Measurements from ENCODE around the gene CFAP46.
"Not testable (repeated sequence)": the region's sequence is repeated elsewhere in the genome, so short reads cannot be mapped to it uniquely, and the experiment has no call there.

CFAP46 gene

DNA sequence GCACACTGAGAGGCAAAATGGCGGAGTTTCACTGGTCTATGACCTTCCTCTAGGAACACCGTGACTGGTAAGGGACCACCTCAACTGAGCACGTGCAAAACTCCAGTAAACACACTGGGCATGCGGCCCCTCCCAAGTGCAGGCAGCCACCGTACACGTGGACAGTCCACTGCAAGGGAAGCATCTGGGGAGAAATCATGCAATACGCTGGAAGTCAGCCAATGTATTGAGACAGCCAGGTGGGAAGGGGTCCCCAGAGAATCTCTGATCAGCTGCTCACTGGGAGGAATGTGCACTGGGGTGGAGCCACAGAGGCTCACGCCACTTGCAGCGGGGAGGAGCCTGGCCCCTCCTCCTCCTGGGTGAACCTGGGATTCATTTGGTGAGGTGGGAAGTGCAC, 49.3 kb downstream of the CFAP46 start:
- Histone ChIP-seq H3K9ac (ENCODE audit: low read length) (no peak overlapping the region), H3K4me3 (ENCODE audit: low read depth in 1 of 2, low read length in 2 of 2) (no peak overlapping the region), H3K4me1 (ENCODE audit: insufficient read depth, low read length) (peaks cover 22% of the 10 kb centered on the region), H3K9me3 (ENCODE audit: low read length) (no peaks in the 10 kb centered on the region), H3K27me3 (ENCODE audit: control insufficient read depth in 1 of 2, insufficient read depth in 2 of 2, low read length in 2 of 2) (no peaks in the 10 kb centered on the region), H3K27ac (ENCODE audit: low read depth, low read length) (no peak overlapping the region), H3K36me3 (ENCODE audit: insufficient read depth, low read length) (no peaks in the 10 kb centered on the region)

DNA sequence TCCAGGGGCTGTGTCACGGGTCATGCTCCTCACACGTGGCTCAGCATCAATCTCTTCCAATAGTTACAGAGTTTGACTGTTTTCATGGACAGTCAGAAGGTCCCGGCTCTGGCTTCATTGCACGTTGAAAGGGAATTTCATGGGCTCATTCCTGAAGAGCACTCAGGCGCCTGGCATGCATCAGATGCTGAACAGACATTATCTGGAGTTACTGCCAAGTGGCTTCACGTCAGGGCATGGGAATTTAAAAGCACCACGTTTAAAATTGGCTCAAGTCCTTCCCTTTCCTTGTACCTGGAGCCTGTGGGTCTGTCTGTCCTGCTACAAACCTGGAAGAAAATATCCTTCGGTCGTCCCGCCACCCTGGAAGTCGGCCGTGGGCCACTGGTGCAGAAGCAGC, 50.4 kb downstream of the CFAP46 start:
- no peaks in the 10 kb centered on the region for H3K9me3 ChIP-seq (ENCODE audit: low read length)
- H3K27me3 ChIP-seq (ENCODE audit: control insufficient read depth in 1 of 2, insufficient read depth in 2 of 2, low read length in 2 of 2), result no peaks in the 10 kb centered on the region
- H3K9ac ChIP-seq (ENCODE audit: low read length), result no peak overlapping the region
- no peak overlapping the region for H3K4me3 ChIP-seq (ENCODE audit: low read depth in 1 of 2, low read length in 2 of 2)
- no peaks in the 10 kb centered on the region for H3K36me3 ChIP-seq (ENCODE audit: insufficient read depth, low read length)
- peaks cover 22% of the 10 kb centered on the region for H3K4me1 ChIP-seq (ENCODE audit: insufficient read depth, low read length)
- no peak overlapping the region for H3K27ac ChIP-seq (ENCODE audit: low read depth, low read length)

DNA sequence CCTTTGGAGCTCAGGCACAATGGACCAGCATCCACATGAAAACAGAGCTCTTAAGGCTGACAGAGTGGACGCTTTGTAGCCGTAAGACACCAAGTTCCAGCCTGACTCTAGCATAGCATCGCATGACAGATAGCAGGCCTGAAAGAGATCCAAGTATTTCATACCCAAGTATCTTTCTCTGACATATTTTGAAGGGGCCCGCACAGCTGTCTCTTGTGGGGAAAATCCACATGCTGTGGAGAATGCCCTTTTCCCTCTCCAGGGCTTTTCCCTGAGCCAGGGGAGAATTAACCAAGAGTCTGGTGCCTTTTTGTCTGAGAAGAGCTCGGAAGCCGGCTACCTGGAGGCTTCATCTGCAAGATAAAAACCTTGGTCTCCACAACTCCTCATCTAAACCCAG, 51.0 kb downstream of the CFAP46 start:
- H3K27ac ChIP-seq (ENCODE audit: low read depth, low read length), result no peak overlapping the region
- no peak overlapping the region for H3K9ac ChIP-seq (ENCODE audit: low read length)
- no peaks in the 10 kb centered on the region for H3K9me3 ChIP-seq (ENCODE audit: low read length)

DNA sequence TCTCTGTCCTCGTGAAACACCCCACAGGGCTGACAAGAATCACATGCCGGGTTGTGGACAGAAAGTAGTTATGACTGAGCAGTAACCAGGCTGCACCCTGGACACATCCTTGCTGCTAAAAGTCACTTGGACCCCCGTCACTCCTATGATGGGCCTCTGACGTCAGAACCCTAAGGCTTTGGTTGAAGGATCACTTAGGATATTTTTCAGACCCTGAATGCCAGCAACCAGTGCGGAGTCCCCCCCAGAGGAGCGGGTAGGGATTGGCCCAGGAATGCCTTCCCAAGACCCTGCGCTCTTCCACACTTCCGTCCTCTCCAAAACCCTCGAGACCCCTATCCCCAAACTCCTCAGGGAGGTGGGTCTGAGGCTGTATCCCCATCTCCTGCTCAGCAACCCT, 52.1 kb downstream of the CFAP46 start:
- Histone ChIP-seq H3K9me3 (ENCODE audit: low read length) (no peaks in the 10 kb centered on the region), H3K4me3 (ENCODE audit: low read depth in 1 of 2, low read length in 2 of 2) (no peak overlapping the region), H3K27me3 (ENCODE audit: control insufficient read depth in 1 of 2, insufficient read depth in 2 of 2, low read length in 2 of 2) (no peaks in the 10 kb centered on the region), H3K9ac (ENCODE audit: low read length) (no peak overlapping the region), H3K4me1 (ENCODE audit: insufficient read depth, low read length) (peaks cover 22% of the 10 kb centered on the region), H3K27ac (ENCODE audit: low read depth, low read length) (no peak overlapping the region), H3K36me3 (ENCODE audit: insufficient read depth, low read length) (no peaks in the 10 kb centered on the region)

More for the DNA sequence above, 51.0 kb downstream of the CFAP46 start:
- no peak overlapping the region for H3K4me3 ChIP-seq (ENCODE audit: low read depth in 1 of 2, low read length in 2 of 2)
- H3K27me3 ChIP-seq (ENCODE audit: control insufficient read depth in 1 of 2, insufficient read depth in 2 of 2, low read length in 2 of 2), result no peaks in the 10 kb centered on the region
- H3K4me1 ChIP-seq (ENCODE audit: insufficient read depth, low read length), result peaks cover 22% of the 10 kb centered on the region
- H3K36me3 ChIP-seq (ENCODE audit: insufficient read depth, low read length), result no peaks in the 10 kb centered on the region

DNA sequence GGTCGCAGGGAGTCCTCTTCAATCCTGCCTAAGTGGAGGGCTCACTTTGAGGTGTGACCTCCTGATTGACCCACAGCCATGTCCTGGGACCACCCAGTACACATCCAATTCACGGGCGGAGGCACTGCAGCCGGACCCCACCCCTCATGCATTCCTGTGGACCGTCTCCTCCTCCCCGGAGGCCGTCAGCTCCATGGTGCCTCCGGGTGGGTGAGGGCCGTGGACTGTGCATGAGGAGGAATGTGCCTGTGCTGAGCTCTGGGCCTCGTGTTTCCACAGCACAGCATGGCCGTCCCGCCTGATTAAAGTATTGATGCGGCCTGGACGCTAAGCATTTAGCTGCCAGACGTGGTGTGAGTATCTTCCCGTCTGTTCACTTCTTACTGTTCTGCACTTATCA, 52.8 kb downstream of the CFAP46 start:
- no peaks in the 10 kb centered on the region for H3K27me3 ChIP-seq (ENCODE audit: control insufficient read depth in 1 of 2, insufficient read depth in 2 of 2, low read length in 2 of 2)
- H3K4me3 ChIP-seq (ENCODE audit: low read depth in 1 of 2, low read length in 2 of 2), result no peak overlapping the region
- H3K9me3 ChIP-seq (ENCODE audit: low read length), result no peaks in the 10 kb centered on the region
- H3K4me1 ChIP-seq (ENCODE audit: insufficient read depth, low read length), result peaks cover 22% of the 10 kb centered on the region
- no peak overlapping the region for H3K27ac ChIP-seq (ENCODE audit: low read depth, low read length)
- no peaks in the 10 kb centered on the region for H3K36me3 ChIP-seq (ENCODE audit: insufficient read depth, low read length)
- H3K9ac ChIP-seq (ENCODE audit: low read length), result no peak overlapping the region

DNA sequence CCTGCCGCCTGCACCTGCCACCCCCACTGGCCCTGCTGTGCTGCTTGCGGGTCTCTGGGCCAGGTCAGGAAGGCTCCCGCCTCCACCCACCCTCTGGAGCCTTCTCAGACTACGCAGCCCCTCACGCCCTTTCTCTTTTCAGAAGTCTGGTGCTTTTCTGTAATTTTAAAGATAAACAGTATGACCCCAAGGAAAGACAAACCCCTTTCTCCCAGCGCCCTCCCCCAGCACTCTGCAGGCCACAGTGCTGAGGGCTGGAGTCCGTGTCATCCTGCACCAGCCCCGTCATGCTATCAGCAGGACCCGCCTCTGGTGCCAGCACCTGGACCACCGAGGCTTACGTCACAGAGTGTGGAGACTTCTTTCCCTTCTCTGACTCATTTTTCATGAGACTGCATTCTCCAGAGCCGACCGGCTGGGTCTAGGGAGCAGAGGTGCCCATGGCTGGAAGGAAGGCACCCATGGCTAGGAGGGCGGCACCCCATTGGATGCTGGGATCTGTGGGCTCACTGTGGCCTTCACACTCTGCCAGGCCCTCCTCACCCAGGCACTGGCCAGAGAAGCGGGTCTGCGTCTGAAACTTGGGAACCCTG, 53.4 kb downstream of the CFAP46 start:
- Histone ChIP-seq H3K9me3 (ENCODE audit: low read length) (no peaks in the 10 kb centered on the region), H3K4me3 (ENCODE audit: low read depth in 1 of 2, low read length in 2 of 2) (no peak overlapping the region), H3K36me3 (ENCODE audit: insufficient read depth, low read length) (no peaks in the 10 kb centered on the region), H3K9ac (ENCODE audit: low read length) (no peak overlapping the region), H3K27me3 (ENCODE audit: control insufficient read depth in 1 of 2, insufficient read depth in 2 of 2, low read length in 2 of 2) (no peaks in the 10 kb centered on the region), H3K4me1 (ENCODE audit: insufficient read depth, low read length) (peaks cover 22% of the 10 kb centered on the region), H3K27ac (ENCODE audit: low read depth, low read length) (no peak overlapping the region)

DNA sequence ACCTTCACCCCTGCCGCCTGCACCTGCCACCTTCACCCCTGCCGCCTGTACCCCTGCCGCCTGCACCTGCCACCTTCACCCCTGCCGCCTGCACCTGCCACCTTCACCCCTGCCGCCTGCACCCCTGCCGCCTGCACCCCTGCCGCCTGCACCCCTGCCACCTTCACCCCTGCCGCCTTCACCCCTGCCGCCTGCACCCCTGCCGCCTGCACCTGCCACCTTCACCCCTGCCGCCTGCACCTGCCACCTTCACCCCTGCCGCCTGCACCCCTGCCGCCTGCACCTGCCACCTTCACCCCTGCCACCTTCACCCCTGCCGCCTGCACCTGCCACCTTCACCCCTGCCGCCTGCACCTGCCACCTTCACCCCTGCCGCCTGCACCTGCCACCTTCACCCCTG, 53.9 kb downstream of the CFAP46 start:
- not testable (repeated sequence) for H3K4me3 ChIP-seq (ENCODE audit: low read depth in 1 of 2, low read length in 2 of 2); H3K27me3 ChIP-seq (ENCODE audit: control insufficient read depth in 1 of 2, insufficient read depth in 2 of 2, low read length in 2 of 2); H3K9ac ChIP-seq (ENCODE audit: low read length); H3K27ac ChIP-seq (ENCODE audit: low read depth, low read length); H3K9me3 ChIP-seq (ENCODE audit: low read length); H3K36me3 ChIP-seq (ENCODE audit: insufficient read depth, low read length)
- peaks cover 22% of the 10 kb centered on the region for H3K4me1 ChIP-seq (ENCODE audit: insufficient read depth, low read length)

DNA sequence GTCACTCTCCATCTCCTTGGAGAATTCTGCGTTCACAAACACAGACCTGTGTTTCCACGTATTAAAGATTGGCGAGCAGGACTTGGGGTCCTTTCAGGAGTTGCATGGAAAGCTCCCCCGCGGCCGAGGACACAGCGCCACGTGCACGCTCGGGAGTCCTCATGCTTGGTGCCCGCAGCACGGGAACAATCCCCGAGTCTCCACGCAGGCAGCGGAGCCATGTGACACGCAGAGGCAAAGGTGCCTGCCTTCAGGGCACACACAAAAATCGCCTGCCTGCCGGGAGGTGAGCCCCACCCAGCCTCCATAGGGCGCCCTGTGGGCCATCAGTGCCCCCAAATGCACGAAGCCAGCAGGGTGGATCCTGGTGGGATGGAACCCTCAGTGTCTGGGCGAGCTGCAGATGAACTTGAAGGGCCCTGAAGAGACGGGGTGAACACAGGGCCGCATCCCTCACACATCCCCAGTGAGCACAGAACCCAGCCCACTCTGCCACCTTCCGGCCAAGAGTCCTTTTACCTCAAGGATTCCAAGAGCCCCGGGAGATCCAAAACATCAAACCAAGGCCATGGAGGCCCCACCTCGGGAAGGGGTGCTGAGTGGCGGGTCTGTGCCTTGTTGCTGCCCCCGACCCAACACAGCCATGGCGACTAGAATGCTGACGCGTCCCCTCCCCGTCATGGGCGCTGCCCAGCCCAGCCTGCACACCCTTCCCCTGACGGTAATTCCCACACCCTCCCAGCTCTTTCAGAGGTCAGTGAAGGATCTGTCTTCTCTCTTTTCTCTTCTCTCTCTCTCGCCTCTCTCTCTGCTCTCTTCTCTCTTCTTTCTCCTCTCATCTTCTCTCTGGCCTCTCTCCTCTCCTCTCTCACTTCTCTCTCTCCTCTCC, 55.9 kb downstream of the CFAP46 start:
- H3K36me3 ChIP-seq (ENCODE audit: insufficient read depth, low read length), result no peaks in the 10 kb centered on the region
- no peaks in the 10 kb centered on the region for H3K27me3 ChIP-seq (ENCODE audit: control insufficient read depth in 1 of 2, insufficient read depth in 2 of 2, low read length in 2 of 2)
- peaks cover 5% of the 10 kb centered on the region for H3K4me1 ChIP-seq (ENCODE audit: insufficient read depth, low read length)
- no peak overlapping the region for H3K27ac ChIP-seq (ENCODE audit: low read depth, low read length)
- H3K4me3 ChIP-seq (ENCODE audit: low read depth in 1 of 2, low read length in 2 of 2), result no peak overlapping the region
- H3K9me3 ChIP-seq (ENCODE audit: low read length), result no peaks in the 10 kb centered on the region
- no peak overlapping the region for H3K9ac ChIP-seq (ENCODE audit: low read length)

DNA sequence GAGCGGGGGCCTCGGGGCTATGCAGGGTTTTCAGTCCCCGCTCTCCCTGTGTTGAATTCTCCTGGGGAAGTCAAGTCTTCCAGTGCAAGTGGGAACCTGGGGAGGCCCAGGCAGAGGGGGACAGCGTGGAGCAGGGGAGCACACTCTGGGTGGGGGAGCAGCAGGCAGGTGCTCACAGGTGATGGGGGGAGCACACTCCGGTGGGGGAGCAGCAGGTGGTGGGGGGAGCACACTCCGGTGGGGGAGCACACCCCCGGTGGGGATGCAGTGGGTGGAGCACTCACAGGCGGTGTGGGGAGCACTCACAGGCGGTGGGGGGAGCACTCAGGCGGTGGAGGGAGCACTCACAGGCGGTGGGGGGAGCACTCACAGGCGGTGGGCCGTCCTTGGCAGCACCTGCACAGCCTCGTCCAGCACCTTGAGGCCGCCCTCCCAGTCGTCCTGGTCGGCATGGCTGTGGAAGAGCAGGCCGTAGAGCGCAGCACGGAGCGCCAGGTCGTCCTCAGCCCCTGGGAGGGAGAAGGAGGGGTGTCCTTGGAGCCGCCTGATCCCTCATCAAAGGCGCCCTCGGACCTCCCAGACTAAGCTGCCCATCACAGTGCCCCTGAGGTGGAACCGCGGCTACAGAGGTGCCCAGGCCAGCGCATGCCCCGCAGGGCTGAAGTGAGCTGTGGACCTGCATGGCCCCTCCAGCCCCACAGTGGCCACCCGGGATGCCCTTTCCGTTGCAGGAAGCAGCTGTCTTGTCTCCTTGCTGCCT, 56.7 kb downstream of the CFAP46 start:
- no peaks in the 10 kb centered on the region for H3K27me3 ChIP-seq (ENCODE audit: control insufficient read depth in 1 of 2, insufficient read depth in 2 of 2, low read length in 2 of 2)
- H3K4me3 ChIP-seq (ENCODE audit: low read depth in 1 of 2, low read length in 2 of 2), result no peak overlapping the region
- no peak overlapping the region for H3K9ac ChIP-seq (ENCODE audit: low read length)
- H3K9me3 ChIP-seq (ENCODE audit: low read length), result no peaks in the 10 kb centered on the region
- H3K27ac ChIP-seq (ENCODE audit: low read depth, low read length), result no peak overlapping the region
- H3K36me3 ChIP-seq (ENCODE audit: insufficient read depth, low read length), result no peaks in the 10 kb centered on the region
- no peaks in the 10 kb centered on the region for H3K4me1 ChIP-seq (ENCODE audit: insufficient read depth, low read length)

DNA sequence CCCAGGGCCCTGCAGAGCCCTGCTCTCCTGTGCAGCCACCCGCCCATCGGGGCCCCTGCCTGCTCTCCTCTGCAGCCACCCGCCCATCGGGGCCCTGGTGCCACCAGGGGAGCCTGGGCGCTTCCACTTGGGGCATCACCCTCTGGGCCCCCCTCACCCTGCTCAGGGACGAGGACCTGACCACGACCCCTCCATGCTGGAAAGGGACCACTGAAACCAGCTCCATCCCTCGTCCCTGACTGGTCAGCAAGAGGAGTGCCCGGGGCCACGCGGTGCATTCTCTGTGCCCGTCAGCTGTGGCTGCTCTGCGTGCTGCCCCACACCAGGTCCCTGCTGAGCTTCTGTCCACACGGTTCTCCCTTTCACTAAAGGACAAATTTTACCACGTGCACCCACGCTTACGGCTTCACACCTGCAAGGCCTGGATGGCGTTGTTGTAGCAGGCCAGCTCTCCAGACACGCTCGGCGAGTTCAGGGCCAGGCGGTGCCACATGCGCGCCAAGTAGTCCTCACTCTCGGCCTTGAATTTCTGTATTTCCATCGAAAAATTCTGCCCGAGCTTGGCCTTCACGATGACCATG, 57.6 kb downstream of the CFAP46 start:
- Histone ChIP-seq H3K36me3 (ENCODE audit: insufficient read depth, low read length) (no peaks in the 10 kb centered on the region), H3K4me3 (ENCODE audit: low read depth in 1 of 2, low read length in 2 of 2) (no peak overlapping the region), H3K9ac (ENCODE audit: low read length) (no peak overlapping the region), H3K9me3 (ENCODE audit: low read length) (no peaks in the 10 kb centered on the region), H3K27me3 (ENCODE audit: control insufficient read depth in 1 of 2, insufficient read depth in 2 of 2, low read length in 2 of 2) (no peaks in the 10 kb centered on the region), H3K27ac (ENCODE audit: low read depth, low read length) (no peak overlapping the region), H3K4me1 (ENCODE audit: insufficient read depth, low read length) (no peaks in the 10 kb centered on the region)

DNA sequence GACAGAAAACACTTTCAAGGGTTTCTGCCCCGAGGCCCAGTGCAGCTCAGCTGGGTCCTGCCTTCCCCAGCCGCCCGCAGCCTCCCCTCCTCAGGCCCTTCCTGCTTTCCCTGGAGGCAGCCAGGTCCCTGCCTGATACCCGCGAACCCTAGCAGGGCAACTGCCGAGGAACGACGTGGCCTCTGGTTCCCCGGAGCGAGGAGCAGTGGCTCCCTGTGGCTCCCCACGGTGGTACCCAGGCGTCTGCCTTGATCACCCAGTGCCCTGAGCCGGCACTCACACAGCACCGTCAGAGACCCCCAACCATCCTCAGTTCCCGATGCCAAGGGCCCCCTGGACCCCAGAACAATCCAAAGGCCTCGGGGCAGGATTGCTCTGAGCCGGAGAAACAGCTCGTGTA, 58.3 kb downstream of the CFAP46 start:
- no peaks in the 10 kb centered on the region for H3K4me1 ChIP-seq (ENCODE audit: insufficient read depth, low read length)
- no peaks in the 10 kb centered on the region for H3K27me3 ChIP-seq (ENCODE audit: control insufficient read depth in 1 of 2, insufficient read depth in 2 of 2, low read length in 2 of 2)
- H3K27ac ChIP-seq (ENCODE audit: low read depth, low read length), result no peak overlapping the region
- H3K4me3 ChIP-seq (ENCODE audit: low read depth in 1 of 2, low read length in 2 of 2), result no peak overlapping the region
- no peaks in the 10 kb centered on the region for H3K9me3 ChIP-seq (ENCODE audit: low read length)
- no peaks in the 10 kb centered on the region for H3K36me3 ChIP-seq (ENCODE audit: insufficient read depth, low read length)
- no peak overlapping the region for H3K9ac ChIP-seq (ENCODE audit: low read length)
